Kidney (tissue), 14 donors: ENCODE data around the gene VANGL1. TPM values are rescaled to one million over a fixed set of nuclear protein-coding genes. Genes with fewer than 3 reads are reported as not detected.
A peak's percentile ranks its signal among the peaks of the same experiment; 100 is the strongest.

Experiments
- DNase-seq, 5 donors: peaks; one replicate each; pipeline ENCODE4 v3.0.0-alpha.2; 2013 to 2020
- FAIRE-seq: peaks from 2 replicates; lab custom pipeline; 2012; peaks lifted over from hg19 to GRCh38; lab: Jason Lieb, UNC
- H3K27ac ChIP-seq, 2 donors: one replicate each; pipeline ENCODE4 v1.7.0; 2013; ENCODE audit warnings: low read depth in 2 of 2, low read length in 2 of 2, inconsistent platforms in 1 of 2
- H3K27me3 ChIP-seq: one replicate; pipeline ENCODE4 v1.7.1; 2013; ENCODE audit warnings: low read length, inconsistent platforms; ENCODE audit not compliant: control insufficient read depth, insufficient read depth
- H3K36me3 ChIP-seq, 3 donors: one replicate each; pipeline versions ENCODE4 v1.7.0 to v1.7.1; 2013; ENCODE audit warnings: low read length in 3 of 3, control low read depth in 1 of 3, inconsistent platforms in 1 of 3; ENCODE audit not compliant: insufficient read depth in 3 of 3, control insufficient read depth in 2 of 3
- H3K4me1 ChIP-seq, 3 donors: one replicate each; pipeline versions ENCODE4 v1.7.0 to v1.7.1; 2013; ENCODE audit warnings: low read length in 3 of 3, inconsistent platforms in 1 of 3, low read depth in 1 of 3; ENCODE audit not compliant: control insufficient read depth in 2 of 3, insufficient read depth in 2 of 3
- H3K4me3 ChIP-seq, 3 donors: one replicate each; pipeline versions ENCODE4 v1.7.0 to v1.8.1; 2013; ENCODE audit warnings: low read length in 3 of 3, control low read depth in 1 of 3, inconsistent platforms in 1 of 3
- H3K9ac ChIP-seq, 3 donors: one replicate each; pipeline versions ENCODE4 v1.7.0 to v1.7.1; 2013; ENCODE audit warnings: low read length in 3 of 3, control low read depth in 1 of 3, inconsistent platforms in 1 of 3
- H3K9me3 ChIP-seq, 3 donors: one replicate each; pipeline versions ENCODE4 v1.7.0 to v1.7.1; 2013; ENCODE audit warnings: low read length in 3 of 3, control low read depth in 1 of 3, inconsistent platforms in 1 of 3; ENCODE audit not compliant: control insufficient read depth in 2 of 3, insufficient read depth in 1 of 3
- intact Hi-C: fragments of 100-400 bp; cut with DNase I; formaldehyde crosslinking; loops from one replicate; pipeline ENCODE4 v1.11.1; 2022
- polyA plus RNA-seq: library from polyadenylated mRNA; stranded (reverse); fragments of 350-450 nt; fragmentation: Illumina TruSeq; extraction: RNeasy Lipid Tissue Mini Kit (QIAGEN cat#74804); gene quantifications from one replicate; pipeline ENCODE4 v1.2.3, GENCODE V29; 2014; ENCODE audit warnings: low read depth, low replicate concordance; ENCODE audit not compliant: insufficient read depth
- total RNA-seq: library from RNA; stranded (reverse); fragmentation: NEBNext Ultra II Directional; extraction: Animal tissue kit (Norgen Biotek cat#: 25700); gene quantifications from one replicate; pipeline ENCODE4 v1.2.1, GENCODE V29; 2021
- TF ChIP-seq, protein P1 (sequence below): IDR thresholded peaks from 3 replicates; pipeline ENCODE4 v1.5.1; 2012; ENCODE audit warnings: mild to moderate bottlenecking, moderate library complexity, borderline replicate concordance; ENCODE audit not compliant: insufficient read depth; ENCODE audit errors: extremely low read depth
- donor health status: control.
- donor health status: control.
- donor health status: control.
- donor health status: control.
- donor health status: control.
- donor health status: DM: yes; HTN: yes; CAD: no.
- donor health status: Normal renal cell carcinoma (clear cell type).

VANGL1 gene
- total and polyA plus RNA-seq, 2 donors from 2014 or later = 2.7 to 12.3 TPM

DNA sequence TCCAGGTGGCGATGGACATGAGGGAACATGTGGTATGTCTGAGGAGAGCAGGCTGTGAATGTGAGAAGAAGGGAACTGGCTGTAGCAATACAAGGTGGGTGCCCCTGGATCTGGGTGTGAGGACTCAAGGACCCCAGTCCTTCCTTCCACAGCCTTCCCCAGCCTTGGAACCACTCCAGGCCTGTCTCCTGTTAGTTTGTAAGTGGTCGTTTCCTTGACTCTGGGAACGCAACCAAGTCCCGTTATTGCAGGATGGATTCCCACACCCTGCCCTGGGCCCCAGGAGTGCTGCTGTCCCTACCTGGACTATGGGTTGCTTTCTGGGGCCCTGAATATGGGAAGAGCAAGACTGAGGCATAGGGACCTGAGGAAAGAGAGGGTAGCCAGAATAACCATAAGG is 47.2 kb upstream of the VANGL1 start:
- TF ChIP-seq, protein P1, sequence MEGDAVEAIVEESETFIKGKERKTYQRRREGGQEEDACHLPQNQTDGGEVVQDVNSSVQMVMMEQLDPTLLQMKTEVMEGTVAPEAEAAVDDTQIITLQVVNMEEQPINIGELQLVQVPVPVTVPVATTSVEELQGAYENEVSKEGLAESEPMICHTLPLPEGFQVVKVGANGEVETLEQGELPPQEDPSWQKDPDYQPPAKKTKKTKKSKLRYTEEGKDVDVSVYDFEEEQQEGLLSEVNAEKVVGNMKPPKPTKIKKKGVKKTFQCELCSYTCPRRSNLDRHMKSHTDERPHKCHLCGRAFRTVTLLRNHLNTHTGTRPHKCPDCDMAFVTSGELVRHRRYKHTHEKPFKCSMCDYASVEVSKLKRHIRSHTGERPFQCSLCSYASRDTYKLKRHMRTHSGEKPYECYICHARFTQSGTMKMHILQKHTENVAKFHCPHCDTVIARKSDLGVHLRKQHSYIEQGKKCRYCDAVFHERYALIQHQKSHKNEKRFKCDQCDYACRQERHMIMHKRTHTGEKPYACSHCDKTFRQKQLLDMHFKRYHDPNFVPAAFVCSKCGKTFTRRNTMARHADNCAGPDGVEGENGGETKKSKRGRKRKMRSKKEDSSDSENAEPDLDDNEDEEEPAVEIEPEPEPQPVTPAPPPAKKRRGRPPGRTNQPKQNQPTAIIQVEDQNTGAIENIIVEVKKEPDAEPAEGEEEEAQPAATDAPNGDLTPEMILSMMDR = no peak
- no peak overlapping the region for H3K4me3 ChIP-seq
- FAIRE-seq = no peak
- intact Hi-C loops = no loop called here
- H3K9me3 ChIP-seq = peaks cover 0 to 5% (median 2%) of the 10 kb centered on the region in 3 donors
- H3K4me1 ChIP-seq = no peaks in the 10 kb centered on the region
- H3K27me3 ChIP-seq = no peaks in the 10 kb centered on the region
- H3K36me3 ChIP-seq = no peaks in the 10 kb centered on the region
- H3K9ac ChIP-seq = no peak overlapping the region
- no peak overlapping the region for H3K27ac ChIP-seq
- peak in 1 of 5 donors; percentile 44 for DNase-seq

DNA sequence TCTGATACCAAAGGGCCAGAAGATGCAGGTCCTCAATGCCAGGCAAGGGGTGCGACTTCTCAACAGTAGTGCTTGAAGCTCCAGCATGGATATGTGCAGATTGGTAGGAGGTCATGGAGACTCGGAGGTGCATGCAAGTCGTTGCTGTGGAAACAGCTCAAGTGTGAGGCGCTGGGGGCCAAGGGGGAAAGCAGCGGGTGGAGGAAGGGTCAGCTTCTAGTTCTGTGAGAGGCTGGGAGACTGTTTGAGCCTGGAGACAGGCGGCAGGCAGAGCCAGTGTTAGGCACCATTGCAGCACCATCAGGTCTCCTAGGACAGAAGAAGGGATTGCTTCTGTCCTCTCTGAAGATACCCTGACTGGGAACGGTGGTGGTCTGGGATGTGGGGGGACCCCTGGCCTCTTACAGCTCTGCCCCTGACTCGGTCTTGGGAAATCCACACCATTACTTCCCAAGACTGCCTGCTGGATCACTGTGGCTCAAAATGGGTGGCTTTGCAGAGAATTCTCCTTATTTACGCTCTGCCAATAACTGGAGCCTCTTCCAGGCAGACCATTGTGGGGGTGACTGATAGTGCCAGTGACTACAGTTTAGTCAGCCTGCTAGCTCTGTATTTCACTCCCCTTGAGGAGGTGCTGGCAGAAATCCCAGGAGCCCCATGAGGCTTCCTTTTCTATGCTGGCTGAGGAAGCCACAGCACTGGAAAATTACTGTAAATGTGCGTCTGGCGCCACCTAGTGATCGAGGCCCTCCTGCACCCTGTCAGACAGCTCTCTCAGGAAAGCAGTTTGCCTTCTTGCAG is 46.3 kb upstream of the VANGL1 start:
- Histone ChIP-seq H3K4me1 (no peaks in the 10 kb centered on the region), H3K36me3 (no peaks in the 10 kb centered on the region), H3K4me3 (no peak overlapping the region), H3K9ac (no peak overlapping the region), H3K27me3 (no peaks in the 10 kb centered on the region), H3K9me3 (peaks cover 0 to 5% (median 0%) of the 10 kb centered on the region in 3 donors), H3K27ac (no peak overlapping the region)
- TF ChIP-seq, protein P1 = peak; percentile 97
- DNase-seq = peak; percentile 89 to 94 (median 91)
- peak; percentile 33 for FAIRE-seq
- intact Hi-C loops = no loop called here

DNA sequence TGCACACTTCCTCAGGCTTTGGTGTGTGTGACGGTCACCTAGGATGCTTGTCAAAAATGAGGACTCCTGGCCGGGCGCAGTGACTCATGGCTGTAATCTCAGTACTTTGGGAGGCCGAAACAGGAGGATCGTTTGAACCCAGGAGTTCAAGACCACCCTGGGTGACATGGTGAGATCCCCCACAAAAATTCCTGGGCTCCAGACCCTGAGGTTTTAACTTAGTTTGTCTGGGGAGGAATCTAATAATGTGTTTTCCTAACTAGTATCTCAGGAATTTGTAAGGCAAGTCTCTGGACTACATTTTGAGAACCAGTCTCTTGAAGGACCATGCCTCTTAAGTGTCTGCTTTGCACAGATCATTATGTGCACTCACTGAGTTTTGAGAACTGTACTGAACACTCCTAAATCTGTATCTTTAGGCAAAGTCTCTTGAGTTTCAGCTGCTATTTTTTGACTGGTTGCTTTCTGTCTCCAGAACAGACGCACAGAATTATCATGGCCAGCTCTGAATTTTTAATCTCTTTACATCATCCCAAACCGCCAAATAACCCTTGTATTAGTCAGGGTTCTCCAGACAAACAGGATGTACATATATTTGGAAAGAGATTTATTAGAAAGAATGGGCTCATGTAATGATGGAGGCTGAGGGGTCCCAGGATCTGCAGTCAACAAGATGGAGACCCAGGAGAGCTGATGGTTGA is 45.5 kb upstream of the VANGL1 start:
- H3K4me3 ChIP-seq = no peak overlapping the region
- peaks cover 0 to 5% (median 0%) of the 10 kb centered on the region in 3 donors for H3K9me3 ChIP-seq
- H3K4me1 ChIP-seq = no peaks in the 10 kb centered on the region
- H3K27ac ChIP-seq = no peak overlapping the region
- TF ChIP-seq, protein P1 = no peak
- DNase-seq = no peak
- intact Hi-C loops = no loop called here
- H3K27me3 ChIP-seq = no peaks in the 10 kb centered on the region
- no peak overlapping the region for H3K9ac ChIP-seq
- no peak for FAIRE-seq
- no peaks in the 10 kb centered on the region for H3K36me3 ChIP-seq
